Common myeloid progenitor, CD34-positive (primary cell): ENCODE results near the gene KLHL6.

Source experiments
- CTCF ChIA-PET: fragments of 350-600 bp; sonication (Branson Sonifier 250); formaldehyde crosslinking; loops from one replicate; lab custom pipeline; 2021; ENCODE audit warnings: antibody characterized with exemption; lab: Charles Lee
- POLR2A ChIA-PET: fragments of 350-600 bp; sonication (Branson Sonifier 250); formaldehyde crosslinking; loops from one replicate; lab custom pipeline; 2021; ENCODE audit warnings: antibody characterized with exemption; lab: Charles Lee
- DNase-seq, 3 donors: peaks; one replicate each; pipeline versions ENCODE4 v3.0.0 to v3.0.0-alpha.2; 2013
- H3K27ac ChIP-seq, 2 experiments: 1 replicate in 1 of 2; 2 replicates in 1 of 2; pipeline ENCODE4 v1.7.0; 2013; ENCODE audit warnings: inconsistent platforms in 2 of 2, low read length in 2 of 2, mild to moderate bottlenecking in 2 of 2, low read depth in 1 of 2, moderate library complexity in 1 of 2; ENCODE audit not compliant: severe bottlenecking in 2 of 2, insufficient read depth in 1 of 2, poor library complexity in 1 of 2
- H3K27me3 ChIP-seq, 5 experiments: replicated peaks in 2 of 5; 1 replicate in 3 of 5; 2 replicates in 2 of 5; pipeline versions ENCODE4 v1.6.1 to v1.7.0; 2013; ENCODE audit warnings: low read length in 4 of 5, mild to moderate bottlenecking in 2 of 5, moderate library complexity in 2 of 5, inconsistent platforms in 1 of 5; ENCODE audit not compliant: insufficient read depth in 5 of 5, control insufficient read depth in 4 of 5
- H3K36me3 ChIP-seq, 4 experiments: 1 replicate in 2 of 4; 2 replicates in 2 of 4; pipeline versions ENCODE4 v1.6.1 to v1.7.0; 2013; ENCODE audit warnings: low read length in 3 of 4, control low read depth in 1 of 4, mild to moderate bottlenecking in 1 of 4; ENCODE audit not compliant: control insufficient read depth in 4 of 4, insufficient read depth in 4 of 4
- H3K4me1 ChIP-seq, 4 experiments: 1 replicate in 3 of 4; 2 replicates in 1 of 4; pipeline versions ENCODE4 v1.6.1 to v1.7.1; 2013; ENCODE audit warnings: low read length in 3 of 4, mild to moderate bottlenecking in 3 of 4, control low read depth in 1 of 4, inconsistent platforms in 1 of 4, moderate library complexity in 1 of 4; ENCODE audit not compliant: control insufficient read depth in 4 of 4, insufficient read depth in 4 of 4; ENCODE audit errors: control extremely low read depth in 1 of 4
- H3K4me3 ChIP-seq, 7 experiments: 1 replicate in 4 of 7; 2 replicates in 3 of 7; pipeline versions ENCODE4 v1.5.1 to v1.7.0; 2013; ENCODE audit warnings: mild to moderate bottlenecking in 7 of 7, low read length in 6 of 7, moderate library complexity in 6 of 7, inconsistent platforms in 2 of 7, low read depth in 2 of 7, control low read depth in 1 of 7; ENCODE audit not compliant: insufficient read depth in 4 of 7, control insufficient read depth in 1 of 7; ENCODE audit errors: extremely low read depth in 1 of 7
- H3K9me3 ChIP-seq, 5 experiments: 1 replicate in 4 of 5; 2 replicates in 1 of 5; pipeline versions ENCODE4 v1.6.1 to v1.7.1; 2013; ENCODE audit warnings: low read length in 4 of 5, mild to moderate bottlenecking in 2 of 5, inconsistent platforms in 1 of 5, low read depth in 1 of 5, moderate library complexity in 1 of 5; ENCODE audit not compliant: control insufficient read depth in 4 of 5, insufficient read depth in 2 of 5; ENCODE audit errors: control extremely low read depth in 1 of 5
- WGBS: methylation state at CpG from one replicate; pipeline ENCODE4 v1.1.5; 2013; ENCODE audit not compliant: insufficient coverage; 5-methylcytosine and 5-hydroxymethylcytosine counted together

KLHL6 gene

DNA sequence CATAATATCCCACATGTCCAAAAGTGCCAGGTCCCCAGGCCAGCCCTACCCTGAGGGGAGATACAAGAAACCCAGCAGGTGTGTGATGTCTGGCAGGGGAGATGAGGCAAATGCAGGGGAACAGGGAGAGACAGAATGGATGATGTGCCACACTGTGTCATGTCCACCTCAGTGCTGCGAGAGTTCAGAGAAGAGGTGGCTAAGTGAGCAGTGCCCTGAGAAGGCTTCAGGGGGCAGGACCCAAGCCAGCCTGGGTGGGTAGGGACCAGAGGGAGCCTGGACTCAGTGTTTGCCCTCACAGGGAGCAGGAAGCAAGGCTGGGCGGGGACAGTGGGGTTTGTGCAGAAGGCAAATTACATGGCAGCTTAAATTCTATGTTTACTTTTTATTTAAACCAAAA is 61.2 kb downstream of the KLHL6 start:
- H3K4me1 ChIP-seq, result peaks cover 2 to 21% (median 11%) of the 10 kb centered on the region in 4 experiments
- no peak overlapping the region for H3K4me3 ChIP-seq
- WGBS, result 100% methylated on average over 1 of the region's 2 CpGs
- no peak for DNase-seq
- H3K27ac ChIP-seq, result peak overlapping the region in 1 of 2 experiments; percentile 47
- H3K27me3 ChIP-seq, result no peaks in the 10 kb centered on the region
- CTCF ChIA-PET, result interaction anchor here (0.6 to 1.3 kb wide), 5 partner anchors 8 to 261 kb away, joined by 3 to 5 read pairs (median 3); no protein-coding TSS in a partner anchor
- peaks cover 19 to 62% (median 45%) of the 10 kb centered on the region in 4 experiments for H3K36me3 ChIP-seq
- no peaks in the 10 kb centered on the region for H3K9me3 ChIP-seq
- POLR2A ChIA-PET, result interaction anchor here (0.6 kb wide), 1 partner anchor 19 kb away, joined by 5 read pairs; no protein-coding TSS in a partner anchor

DNA sequence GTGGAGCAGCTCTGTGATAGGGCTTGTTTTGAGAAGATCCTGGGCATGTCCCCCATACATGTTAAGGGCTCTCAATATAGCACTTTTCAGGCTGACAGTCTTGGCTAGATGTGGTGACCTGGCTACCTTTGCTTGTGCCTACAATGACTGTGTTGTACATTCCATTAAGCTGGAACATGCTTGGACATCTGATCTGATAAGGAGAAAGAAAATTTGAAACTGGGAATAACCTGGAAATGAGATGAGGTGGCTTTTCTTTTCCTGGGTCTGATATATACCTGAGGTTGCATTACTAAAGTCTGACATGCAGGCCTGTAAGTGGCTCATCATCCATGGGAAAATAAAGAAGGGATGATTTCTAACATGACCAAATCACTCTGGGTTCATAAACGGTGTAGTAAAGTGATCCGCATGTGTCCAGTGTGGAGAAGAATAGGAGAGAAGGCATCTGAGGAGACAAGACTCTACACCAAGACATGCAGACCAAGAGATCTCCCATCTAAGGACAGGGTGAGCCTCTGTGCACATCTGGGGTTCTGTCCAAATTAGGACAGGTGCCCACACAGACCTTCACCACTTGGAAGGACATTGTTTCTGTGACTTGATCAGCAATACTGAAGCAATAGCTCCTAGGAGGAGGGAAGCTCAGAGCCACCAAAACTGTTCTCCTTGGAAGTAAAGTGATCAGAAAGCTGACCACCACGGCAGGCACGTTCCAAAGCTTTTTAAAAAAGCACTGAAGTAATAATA is 62.0 kb downstream of the KLHL6 start:
- ChIA-PET POLR2A (interaction anchor here (0.6 kb wide), 1 partner anchor 18 kb away, joined by 5 read pairs; no protein-coding TSS in a partner anchor), CTCF (interaction anchor here (1.0 to 1.3 kb wide), 4 partner anchors 8 to 20 kb away, joined by 3 to 5 read pairs (median 4); no protein-coding TSS in a partner anchor)
- Histone ChIP-seq H3K27ac (peak overlapping the region in 1 of 2 experiments; percentile 47), H3K4me3 (no peak overlapping the region), H3K27me3 (no peaks in the 10 kb centered on the region), H3K36me3 (peaks cover 19 to 58% (median 48%) of the 10 kb centered on the region in 4 experiments), H3K4me1 (peaks cover 2 to 28% (median 16%) of the 10 kb centered on the region in 4 experiments), H3K9me3 (no peaks in the 10 kb centered on the region)
- no peak for DNase-seq
- 100% methylated on average over 2 of the region's 4 CpGs for WGBS

DNA sequence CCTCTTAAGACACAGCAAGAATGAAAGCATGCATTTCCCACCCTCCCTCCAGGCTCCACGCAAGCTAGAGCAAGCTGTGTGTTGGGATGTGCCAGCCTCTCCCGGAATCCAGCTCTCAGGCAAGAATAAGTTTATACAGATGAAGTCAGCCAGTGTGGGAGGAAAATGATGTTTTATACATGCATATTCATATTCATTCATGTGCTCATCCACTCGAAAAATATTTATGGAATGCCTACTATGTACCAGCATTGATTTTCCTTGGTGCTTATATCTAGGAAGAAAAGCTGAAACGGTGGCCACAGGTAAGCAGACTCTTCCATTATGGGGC is 62.7 kb downstream of the KLHL6 start:
- WGBS, result 100% methylated on average over 2 of the region's 4 CpGs
- Histone ChIP-seq H3K36me3 (peaks cover 17 to 58% (median 51%) of the 10 kb centered on the region in 4 experiments), H3K27ac (no peak overlapping the region), H3K9me3 (no peaks in the 10 kb centered on the region), H3K4me3 (no peak overlapping the region), H3K4me1 (peaks cover 2 to 31% (median 17%) of the 10 kb centered on the region in 4 experiments), H3K27me3 (no peaks in the 10 kb centered on the region)
- POLR2A ChIA-PET, result no interaction called here
- no peak for DNase-seq
- CTCF ChIA-PET, result interaction anchor here (1.2 to 1.5 kb wide), 2 partner anchors 10 to 21 kb away, joined by 4 read pairs; no protein-coding TSS in a partner anchor

DNA sequence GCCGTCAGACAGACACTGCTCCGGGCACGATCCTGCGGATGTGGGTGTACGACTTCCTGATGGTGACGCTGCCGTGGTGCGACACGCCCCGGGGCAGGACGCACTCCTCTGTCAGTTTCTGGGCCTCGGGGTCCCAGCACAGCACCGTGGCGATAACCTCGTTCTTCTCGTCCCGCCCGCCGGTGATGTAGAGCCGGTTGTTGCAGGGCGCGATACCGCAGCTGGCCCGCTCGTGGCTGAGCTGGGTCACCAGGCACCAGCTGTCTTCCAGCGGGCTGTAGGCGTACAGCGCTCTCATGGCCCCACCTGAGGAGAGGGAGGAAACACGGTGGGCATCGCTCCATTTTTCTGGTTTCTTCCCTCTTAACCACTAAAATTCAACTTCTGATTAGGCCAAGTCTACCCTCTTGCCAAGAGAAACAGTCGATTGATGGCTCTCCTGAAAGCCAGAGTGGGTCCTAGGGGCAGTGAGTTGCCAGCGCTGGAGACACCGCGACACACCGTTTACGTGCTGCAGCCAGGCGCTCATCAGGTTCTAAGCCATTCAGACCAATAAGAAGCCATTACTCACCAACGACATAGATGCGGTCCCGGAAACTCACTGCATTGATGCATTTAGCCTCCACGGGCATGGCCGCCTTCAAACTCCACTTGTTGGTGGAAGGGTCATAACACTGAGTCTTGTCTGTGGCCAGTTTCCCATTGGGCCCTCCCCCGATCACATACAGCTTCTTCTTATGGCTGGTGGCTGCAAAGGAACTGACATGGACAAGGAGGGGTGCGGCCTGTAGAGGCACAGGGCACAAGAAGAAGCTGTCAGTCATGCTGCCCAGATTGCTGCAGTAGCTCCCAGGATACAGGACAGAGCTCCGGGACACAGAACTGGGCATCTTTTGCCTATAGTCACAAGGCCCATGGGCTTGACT is 63.3 kb downstream of the KLHL6 start:
- H3K27ac ChIP-seq, result peak overlapping the region in 1 of 2 experiments; percentile 50
- H3K4me1 ChIP-seq, result peaks cover 2 to 31% (median 17%) of the 10 kb centered on the region in 4 experiments
- no peaks in the 10 kb centered on the region for H3K9me3 ChIP-seq
- H3K36me3 ChIP-seq, result peaks cover 17 to 52% (median 45%) of the 10 kb centered on the region in 4 experiments
- DNase-seq, result no peak
- no peak overlapping the region for H3K4me3 ChIP-seq
- ChIA-PET POLR2A (no interaction called here), CTCF (interaction anchor here (1.1 to 6.7 kb wide), 5 partner anchors 10 to 275 kb away, joined by 3 to 36 read pairs (median 4); no protein-coding TSS in a partner anchor)
- no peaks in the 10 kb centered on the region for H3K27me3 ChIP-seq
- WGBS, result 99% methylated on average over 44 of the region's 45 CpGs

DNA sequence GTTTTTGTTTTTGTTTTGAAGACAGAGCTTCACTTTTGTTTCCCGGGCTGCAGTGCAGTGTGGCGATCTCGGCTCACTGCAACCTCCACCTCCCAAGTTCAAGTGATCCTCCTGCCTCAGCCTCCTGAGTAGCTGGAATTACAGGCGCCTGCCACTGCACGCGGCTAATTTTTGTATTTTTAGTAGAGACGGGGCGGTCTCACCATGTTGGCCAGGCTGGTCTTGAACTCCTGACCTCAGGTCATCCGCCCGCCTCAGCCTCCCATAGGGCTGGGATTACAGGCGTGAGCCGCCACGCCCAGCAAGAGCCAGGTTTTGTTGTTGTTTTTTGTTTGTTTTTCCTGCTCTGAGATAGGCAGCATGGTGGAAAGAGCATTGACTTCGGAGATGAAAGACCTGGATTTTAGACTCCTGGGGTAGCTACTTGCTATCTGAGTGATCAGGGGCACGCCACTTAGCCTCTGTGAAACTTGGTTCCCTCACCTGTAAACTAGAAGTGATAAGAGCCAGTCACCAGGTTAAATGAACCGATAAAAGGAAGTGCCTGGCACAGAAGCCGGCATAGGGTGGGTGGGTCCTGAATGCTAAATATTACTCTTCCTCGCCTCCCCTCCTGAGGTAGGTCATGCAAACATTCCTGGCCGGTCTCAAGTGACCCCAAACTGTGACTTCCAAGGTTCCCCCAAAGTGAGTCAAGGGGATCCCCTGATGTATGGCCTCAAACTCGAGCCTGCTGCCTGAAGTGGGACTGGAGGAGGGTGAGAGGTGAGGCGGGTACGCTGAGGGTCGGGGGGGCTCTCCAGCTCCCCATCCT is 64.2 kb downstream of the KLHL6 start:
- H3K4me1 ChIP-seq, result peaks cover 2 to 31% (median 17%) of the 10 kb centered on the region in 4 experiments
- H3K27me3 ChIP-seq, result no peaks in the 10 kb centered on the region
- H3K27ac ChIP-seq, result peak overlapping the region in 1 of 2 experiments; percentile 50
- H3K36me3 ChIP-seq, result peaks cover 17 to 53% (median 48%) of the 10 kb centered on the region in 4 experiments
- no peak for DNase-seq
- CTCF ChIA-PET, result interaction anchor here (1.1 to 6.7 kb wide), 6 partner anchors 7 to 276 kb away, joined by 3 to 36 read pairs (median 6); no protein-coding TSS in a partner anchor
- POLR2A ChIA-PET, result no interaction called here
- H3K4me3 ChIP-seq, result peak overlapping the region in 1 of 7 experiments; percentile 2
- 98% methylated on average over 17 of the region's 23 CpGs for WGBS
- no peaks in the 10 kb centered on the region for H3K9me3 ChIP-seq

DNA sequence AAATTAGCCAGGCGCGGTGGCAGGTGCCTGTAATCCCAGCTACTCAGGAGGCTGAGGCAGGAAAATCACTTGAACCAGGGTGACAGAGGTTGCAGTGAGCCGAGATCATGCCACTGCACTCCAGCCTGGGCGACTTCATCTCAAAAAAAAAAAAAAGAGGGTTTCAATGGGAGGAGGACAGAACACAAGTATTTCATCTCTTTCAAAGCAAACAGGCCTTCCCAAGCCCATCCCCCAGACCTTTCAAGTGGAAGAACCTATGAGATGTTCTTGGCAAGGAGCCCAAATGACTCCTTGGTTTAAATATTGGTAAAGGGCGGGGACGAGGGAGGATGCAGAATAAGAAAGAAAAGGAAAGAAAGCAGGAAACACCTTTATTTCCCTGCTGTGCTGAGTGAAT is 64.9 kb downstream of the KLHL6 start:
- Histone ChIP-seq H3K4me3 (peak overlapping the region in 1 of 7 experiments; percentile 2), H3K36me3 (peaks cover 17 to 53% (median 48%) of the 10 kb centered on the region in 4 experiments), H3K4me1 (peaks cover 2 to 31% (median 17%) of the 10 kb centered on the region in 4 experiments), H3K27ac (no peak overlapping the region), H3K9me3 (no peaks in the 10 kb centered on the region), H3K27me3 (no peaks in the 10 kb centered on the region)
- ChIA-PET CTCF (interaction anchor here (1.7 to 6.7 kb wide), 5 partner anchors 8 to 276 kb away, joined by 6 to 36 read pairs (median 8); no protein-coding TSS in a partner anchor), POLR2A (no interaction called here)
- 21% methylated on average over 3 of the region's 6 CpGs for WGBS
- peak; percentile 84 to 95 (median 86) for DNase-seq
